Measurements from ENCODE around the gene KLHL17. TPM values are rescaled to one million over a fixed set of nuclear protein-coding genes. Genes with fewer than 3 reads are reported as not detected.

KLHL17 gene
- total RNA-seq, 1 donor from 2014 or later = 33.3 TPM

GRCh38 chr1:950268-950667 is 10.1 kb upstream of the KLHL17 start:
- DNase-seq (ENCODE audit: low read depth) = no peak
- H3K4me3 ChIP-seq (ENCODE audit: low read depth, low read length) = no peak overlapping the region
- TF ChIP-seq CTCF (conservative IDR thresholded peaks at IDR 0.05; ENCODE audit: low read depth, low read length) = no peak

- no peak overlapping the region for H3K4me3 ChIP-seq (ENCODE audit: low read depth, low read length)
- no peak for DNase-seq (ENCODE audit: low read depth)
- no peak for TF ChIP-seq CTCF (conservative IDR thresholded peaks at IDR 0.05; ENCODE audit: low read depth, low read length)
These were observed 9.5 kb upstream of the KLHL17 start for GRCh38 chr1:950881-951280.

GRCh38 chr1:951364-951763 is 9.0 kb upstream of the KLHL17 start:
- TF ChIP-seq CTCF (conservative IDR thresholded peaks at IDR 0.05; ENCODE audit: low read depth, low read length) = peak; percentile 59
- no peak overlapping the region for H3K4me3 ChIP-seq (ENCODE audit: low read depth, low read length)

GRCh38 chr1:952201-952600 is 8.2 kb upstream of the KLHL17 start:
- no peak for DNase-seq (ENCODE audit: low read depth)
- H3K4me3 ChIP-seq (ENCODE audit: low read depth, low read length) = no peak overlapping the region
- TF ChIP-seq CTCF (conservative IDR thresholded peaks at IDR 0.05; ENCODE audit: low read depth, low read length) = no peak

More at GRCh38 chr1:951364-951763, 9.0 kb upstream of the KLHL17 start:
- no peak for DNase-seq (ENCODE audit: low read depth)

GRCh38 chr1:952603-953002 is 7.8 kb upstream of the KLHL17 start:
- no peak for TF ChIP-seq CTCF (conservative IDR thresholded peaks at IDR 0.05; ENCODE audit: low read depth, low read length)
- no peak for DNase-seq (ENCODE audit: low read depth)
- no peak overlapping the region for H3K4me3 ChIP-seq (ENCODE audit: low read depth, low read length)

- TF ChIP-seq CTCF (conservative IDR thresholded peaks at IDR 0.05; ENCODE audit: low read depth, low read length) = no peak
- H3K4me3 ChIP-seq (ENCODE audit: low read depth, low read length) = no peak overlapping the region
- no peak for DNase-seq (ENCODE audit: low read depth)
These were observed 6.7 kb upstream of the KLHL17 start for GRCh38 chr1:953524-954320.

GRCh38 chr1:954927-955326 is 5.5 kb upstream of the KLHL17 start:
- H3K4me3 ChIP-seq (ENCODE audit: low read depth, low read length) = no peak overlapping the region
- no peak for TF ChIP-seq CTCF (conservative IDR thresholded peaks at IDR 0.05; ENCODE audit: low read depth, low read length)
- no peak for DNase-seq (ENCODE audit: low read depth)
